Heart left ventricle (tissue), 16 donors: ENCODE data around the gene MTCH1. TPM values are rescaled to one million over a fixed set of nuclear protein-coding genes. Genes with fewer than 3 reads are reported as not detected.

Experiments
- ATAC-seq, 4 donors: fragments of 200-7000 bp; cut with Tn5 transposase; one replicate each; pipeline ENCODE4 v1.9.1; 2020 to 2022; ENCODE audit warnings: moderate library complexity in 4 of 4, mild to moderate bottlenecking in 3 of 4, moderate number of reproducible peaks in 1 of 4
- DNase-seq, 5 donors: peaks; one replicate each; pipeline ENCODE4 v3.0.0-alpha.2; 2020
- H3K27ac ChIP-seq, 12 donors: fragments of 200-600 bp; sonication (generic) in 4 of 12; one replicate each; pipeline versions ENCODE4 v1.5.0 to v1.8.0; 2016 to 2022; ENCODE audit warnings: mild to moderate bottlenecking in 2 of 12
- H3K27me3 ChIP-seq, 9 donors: fragments of 200-600 bp; sonication (generic) in 2 of 9; one replicate each; pipeline versions ENCODE4 v1.5.1 to v1.8.0; 2016 to 2022; ENCODE audit warnings: mild to moderate bottlenecking in 3 of 9
- H3K36me3 ChIP-seq, 9 donors: fragments of 200-600 bp; sonication (generic) in 2 of 9; one replicate each; pipeline versions ENCODE4 v1.5.0 to v1.8.0; 2018 to 2022; ENCODE audit warnings: mild to moderate bottlenecking in 2 of 9
- H3K4me1 ChIP-seq, 12 donors: fragments of 200-600 bp; sonication (generic) in 4 of 12; one replicate each; pipeline versions ENCODE4 v1.5.0 to v1.8.0; 2016 to 2022; ENCODE audit warnings: mild to moderate bottlenecking in 3 of 12
- H3K4me3 ChIP-seq, 12 donors: fragments of 200-600 bp; sonication (generic) in 4 of 12; one replicate each; pipeline versions ENCODE4 v1.5.0 to v1.8.0; 2017 to 2022; ENCODE audit warnings: mild to moderate bottlenecking in 9 of 12, moderate library complexity in 4 of 12
- H3K9me3 ChIP-seq, 12 donors: fragments of 200-600 bp; sonication (generic) in 4 of 12; one replicate each; pipeline versions ENCODE4 v1.5.0 to v1.8.0; 2016 to 2022; ENCODE audit warnings: mild to moderate bottlenecking in 1 of 12
- POLR2A ChIP-seq, 2 donors: fragments of 450-650 bp; IDR thresholded peaks; one replicate each; pipeline ENCODE4 v1.6.1; 2017; ENCODE audit warnings: antibody characterized with exemption in 2 of 2, mild to moderate bottlenecking in 2 of 2, moderate library complexity in 2 of 2
- WGBS, 4 donors: extraction: QIAGEN DNeasy Blood & Tissue Kit in 2 of 4; methylation state at CpG; one replicate each; pipeline versions ENCODE4 v1.1.5 to v1.1.7; 2013 to 2018; 5-methylcytosine and 5-hydroxymethylcytosine counted together
- intact Hi-C, 10 donors: fragments of 100-400 bp; cut with DNase I; formaldehyde crosslinking; loops; one replicate each; pipeline versions ENCODE4 v1.11.1 to v1.14.2; 2022
- polyA plus RNA-seq, 2 donors: library from polyadenylated mRNA; stranded (reverse); fragments of 200-250 nt; gene quantifications; one replicate each; pipeline ENCODE4 v1.2.3, GENCODE V29; 2013
- total RNA-seq, 9 donors: library from RNA; depleted of rRNA in 2 of 9; stranded (reverse); fragments of >200 nt in 2 of 9; fragmentation: NEBNext Ultra II Directional in 3 of 9; extraction: Animal tissue kit (Norgen Biotek cat#: 25700) in 3 of 9; gene quantifications; one replicate each; pipeline versions ENCODE4 v1.1.0 to v1.2.4, GENCODE V29; 2016 to 2023
- TF ChIP-seq, protein P1 (sequence below), 12 donors: fragments of 200-600 bp; sonication (generic) in 4 of 12; IDR thresholded peaks; one replicate each; pipeline versions ENCODE4 v1.5.0 to v1.8.0; 2018 to 2022; ENCODE audit warnings: antibody characterized with exemption in 12 of 12, mild to moderate bottlenecking in 5 of 12
- donor health status: ischemic (EF 13 %, LVEDD 7.1; RV severe dilation, severe dysfunction).
- donor health status: healthy with polysubstance abuse.
- donor health status: DM: no; HTN: yes; CAD: no.
- donor health status: DM: no; HTN: no; CAD: no.
- donor health status: ischemic (EF 25% LVEDD 6.9; RV normal size, moderate dysfunction).
- donor health status: ischemic (EF 25% LVEDD 5.7; RV mildly dilated, moderate dysfunction).
- donor health status: healthy.
- donor health status: DM: yes; HTN: yes; CAD: no.
- donor health status: ischemic (EF 35%, LVEDD 5.7; RV mildly dilated, moderate dysfunction).
- donor health status: nonischemic (EF 11% LVEDD 7.7; RV severe dilation, severe dysfunction).
- donor health status: DM: yes; HTN: yes; CAD: no.
- donor health status: PGD.
- donor health status: ischemic (EF 29% LVEDD 5.4; RV normal size, mild dysfunction).
- donor health status: nonischemic (EF 23%, LVEDD 6.1; RV moderate dilation, normal function).

The MTCH1 gene
- total and polyA plus RNA-seq, 11 donors = 104 to 367 (median 193) TPM

DNA sequence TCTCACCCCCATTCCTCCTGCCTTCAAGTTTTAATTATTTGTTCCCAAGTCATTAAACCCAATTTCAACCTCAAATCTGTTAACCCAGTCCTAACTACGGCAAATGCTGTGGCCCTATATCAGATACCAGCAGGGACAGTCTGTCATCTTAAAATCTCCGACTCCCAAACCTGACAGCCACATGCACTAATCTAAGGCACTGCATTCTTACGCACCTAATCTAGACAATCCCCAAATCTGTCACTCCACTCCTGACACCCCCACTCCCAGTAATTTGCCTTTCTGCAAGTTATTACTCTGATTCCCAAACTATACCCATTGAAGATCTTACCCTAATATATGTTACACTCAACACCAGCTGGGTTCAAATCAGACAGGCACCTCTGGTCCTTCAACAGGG lies 2.5 kb downstream of the MTCH1 start:
- Histone ChIP-seq H3K9me3 (no peaks in the 10 kb centered on the region), H3K4me3 (peak overlapping the region in 2 of 12 donors; percentile 14 to 98), H3K27ac (peak overlapping the region in 5 of 12 donors; percentile 9 to 100 (median 55)), H3K36me3 (peaks cover 0 to 31% (median 3%) of the 10 kb centered on the region in 9 donors), H3K4me1 (peaks cover 12 to 76% (median 70%) of the 10 kb centered on the region in 12 donors), H3K27me3 (no peaks in the 10 kb centered on the region)
- ATAC-seq = no peak
- no peak for TF ChIP-seq POLR2A (IDR thresholded peaks at IDR 0.05)
- TF ChIP-seq, protein P1, sequence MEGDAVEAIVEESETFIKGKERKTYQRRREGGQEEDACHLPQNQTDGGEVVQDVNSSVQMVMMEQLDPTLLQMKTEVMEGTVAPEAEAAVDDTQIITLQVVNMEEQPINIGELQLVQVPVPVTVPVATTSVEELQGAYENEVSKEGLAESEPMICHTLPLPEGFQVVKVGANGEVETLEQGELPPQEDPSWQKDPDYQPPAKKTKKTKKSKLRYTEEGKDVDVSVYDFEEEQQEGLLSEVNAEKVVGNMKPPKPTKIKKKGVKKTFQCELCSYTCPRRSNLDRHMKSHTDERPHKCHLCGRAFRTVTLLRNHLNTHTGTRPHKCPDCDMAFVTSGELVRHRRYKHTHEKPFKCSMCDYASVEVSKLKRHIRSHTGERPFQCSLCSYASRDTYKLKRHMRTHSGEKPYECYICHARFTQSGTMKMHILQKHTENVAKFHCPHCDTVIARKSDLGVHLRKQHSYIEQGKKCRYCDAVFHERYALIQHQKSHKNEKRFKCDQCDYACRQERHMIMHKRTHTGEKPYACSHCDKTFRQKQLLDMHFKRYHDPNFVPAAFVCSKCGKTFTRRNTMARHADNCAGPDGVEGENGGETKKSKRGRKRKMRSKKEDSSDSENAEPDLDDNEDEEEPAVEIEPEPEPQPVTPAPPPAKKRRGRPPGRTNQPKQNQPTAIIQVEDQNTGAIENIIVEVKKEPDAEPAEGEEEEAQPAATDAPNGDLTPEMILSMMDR (IDR thresholded peaks at IDR 0.05) = no peak
- WGBS, 4 donors = 62 to 79% (median 70%) methylated on average over 3 of the region's 3 CpGs
- DNase-seq = no peak
- intact Hi-C loops = loop anchor here in 8 of 10 donors (5.0 to 10.0 kb wide), 4 partner anchors 34 to 219 kb away; partner anchors contain the start of gene C6orf89 (in 3 of the 8)

DNA sequence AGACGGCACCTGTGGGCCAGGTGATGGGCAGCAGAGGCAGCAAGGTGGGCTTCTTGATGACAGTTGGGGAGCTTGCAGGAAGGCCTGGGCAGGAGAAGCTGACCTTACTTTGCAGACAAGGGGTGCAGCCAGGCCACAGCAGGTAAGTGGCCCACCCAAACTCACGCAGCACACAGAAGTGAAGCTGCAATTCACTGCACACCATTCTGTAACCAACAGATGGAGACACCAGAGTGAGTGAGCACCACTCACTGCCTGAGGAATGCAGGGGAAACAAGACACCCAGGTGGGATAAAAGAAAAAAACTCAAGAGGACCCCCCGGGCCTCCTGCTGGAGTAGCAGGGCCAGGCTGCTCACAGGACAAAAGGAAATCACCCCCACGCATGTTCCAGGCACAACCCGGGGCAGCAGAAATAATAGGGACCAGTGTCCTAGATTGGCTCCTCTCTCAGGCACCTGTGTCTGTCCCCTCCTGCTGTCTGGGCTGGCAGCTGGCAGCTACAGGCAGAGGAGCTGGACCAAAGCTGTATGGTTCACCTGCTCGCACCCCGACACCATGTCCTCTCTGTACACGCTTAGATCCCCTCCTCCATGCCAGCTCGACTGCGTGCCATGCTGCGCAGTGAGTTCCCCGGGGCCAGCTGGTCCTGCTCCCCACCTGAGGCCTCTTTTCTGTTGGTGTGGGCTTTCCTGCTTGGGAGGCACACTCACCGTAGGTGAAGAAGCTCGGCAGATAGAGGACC lies 4.9 kb downstream of the MTCH1 start:
- Histone ChIP-seq H3K9me3 (no peaks in the 10 kb centered on the region), H3K27me3 (no peaks in the 10 kb centered on the region), H3K4me3 (no peak overlapping the region), H3K27ac (peak overlapping the region in 5 of 12 donors; percentile 10 to 77 (median 23)), H3K36me3 (peaks cover 0 to 56% (median 28%) of the 10 kb centered on the region in 9 donors), H3K4me1 (peaks cover 12 to 89% (median 72%) of the 10 kb centered on the region in 12 donors)
- ATAC-seq (no peak), DNase-seq (no peak)
- TF ChIP-seq, protein P1 (IDR thresholded peaks at IDR 0.05) = peak in 2 of 12 donors; percentile 10 to 19
- no peak for TF ChIP-seq POLR2A (IDR thresholded peaks at IDR 0.05)
- intact Hi-C loops = loop anchor here in 8 of 10 donors (5.0 to 10.0 kb wide), 4 partner anchors 36 to 216 kb away; partner anchors contain the start of gene C6orf89 (in 3 of the 8)
- WGBS, 4 donors = 61 to 68% (median 65%) methylated on average over 12 to 14 of the region's 14 CpGs

DNA sequence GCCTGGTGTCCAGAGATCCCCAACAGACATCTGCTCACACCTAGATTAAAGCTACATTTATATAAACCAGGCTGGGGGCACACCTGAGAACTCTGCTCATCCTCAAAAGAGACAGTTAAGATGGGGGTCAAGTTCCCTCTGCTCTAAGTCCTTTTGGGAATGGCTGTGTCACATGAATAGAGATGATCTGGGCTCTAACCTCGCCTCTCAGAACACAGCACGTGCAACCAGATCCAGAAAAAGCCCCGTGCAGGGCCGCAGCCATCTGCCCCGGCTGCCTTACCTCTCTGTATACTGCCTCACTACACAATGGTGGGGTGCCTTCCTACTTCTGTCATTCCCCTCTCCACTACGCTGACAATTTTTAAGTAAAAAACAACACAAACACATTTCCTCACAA lies 5.9 kb downstream of the MTCH1 start:
- ATAC-seq (no peak), DNase-seq (no peak)
- H3K9me3 ChIP-seq = no peaks in the 10 kb centered on the region
- no peaks in the 10 kb centered on the region for H3K27me3 ChIP-seq
- intact Hi-C loops = loop anchor here in 8 of 10 donors (5.0 to 10.0 kb wide), 4 partner anchors 37 to 215 kb away; partner anchors contain the start of gene C6orf89 (in 3 of the 8)
- peak overlapping the region in 9 of 12 donors; percentile 26 to 77 (median 51) for H3K27ac ChIP-seq
- H3K36me3 ChIP-seq = peaks cover 0 to 65% (median 37%) of the 10 kb centered on the region in 9 donors
- TF ChIP-seq, protein P1 (IDR thresholded peaks at IDR 0.05) = no peak
- TF ChIP-seq POLR2A (IDR thresholded peaks at IDR 0.05) = no peak
- no peak overlapping the region for H3K4me3 ChIP-seq
- H3K4me1 ChIP-seq = peaks cover 12 to 98% (median 80%) of the 10 kb centered on the region in 12 donors
- 30 to 48% (median 42%) methylated on average over 6 of the region's 6 CpGs for WGBS, 4 donors

DNA sequence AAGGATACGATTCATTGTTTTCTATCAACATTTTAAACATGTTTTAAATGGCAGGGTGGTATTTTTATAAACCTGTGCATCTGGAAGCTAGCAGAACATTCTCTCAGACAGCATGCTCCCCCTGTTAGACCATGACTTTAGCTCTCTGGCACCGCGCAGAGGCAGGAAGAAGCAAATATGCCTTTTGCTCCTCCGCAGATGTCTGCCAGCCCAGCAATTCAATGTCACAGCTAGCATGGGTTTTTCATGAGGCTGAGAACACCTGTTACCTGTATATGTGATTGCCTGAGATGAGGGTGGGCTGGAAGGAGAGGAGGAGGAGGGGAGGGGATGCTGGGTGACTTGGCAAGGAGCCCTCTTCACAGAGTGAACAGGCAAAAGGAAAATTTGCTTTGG lies 6.7 kb downstream of the MTCH1 start:
- H3K27me3 ChIP-seq = no peaks in the 10 kb centered on the region
- DNase-seq (peak in 4 of 5 donors; percentile 64 to 78 (median 66)), ATAC-seq (peak; percentile 54 to 72 (median 60))
- H3K9me3 ChIP-seq = no peaks in the 10 kb centered on the region
- H3K4me1 ChIP-seq = peaks cover 12 to 96% (median 77%) of the 10 kb centered on the region in 12 donors
- no peak for TF ChIP-seq POLR2A (IDR thresholded peaks at IDR 0.05)
- TF ChIP-seq, protein P1 (IDR thresholded peaks at IDR 0.05) = peak; percentile 19 to 74 (median 58)
- H3K4me3 ChIP-seq = no peak overlapping the region
- peaks cover 0 to 73% (median 45%) of the 10 kb centered on the region in 9 donors for H3K36me3 ChIP-seq
- intact Hi-C loops = loop anchor here in 8 of 10 donors (2.0 to 10.0 kb wide), 10 partner anchors 38 to 355 kb away; partner anchors contain the start of gene C6orf89 (in 5 of the 8)
- H3K27ac ChIP-seq = peak overlapping the region in 11 of 12 donors; percentile 22 to 77 (median 51)
- 19 to 38% (median 27%) methylated on average over 4 of the region's 4 CpGs for WGBS, 4 donors
